ENCODE results near the gene MAP6.

DNA sequence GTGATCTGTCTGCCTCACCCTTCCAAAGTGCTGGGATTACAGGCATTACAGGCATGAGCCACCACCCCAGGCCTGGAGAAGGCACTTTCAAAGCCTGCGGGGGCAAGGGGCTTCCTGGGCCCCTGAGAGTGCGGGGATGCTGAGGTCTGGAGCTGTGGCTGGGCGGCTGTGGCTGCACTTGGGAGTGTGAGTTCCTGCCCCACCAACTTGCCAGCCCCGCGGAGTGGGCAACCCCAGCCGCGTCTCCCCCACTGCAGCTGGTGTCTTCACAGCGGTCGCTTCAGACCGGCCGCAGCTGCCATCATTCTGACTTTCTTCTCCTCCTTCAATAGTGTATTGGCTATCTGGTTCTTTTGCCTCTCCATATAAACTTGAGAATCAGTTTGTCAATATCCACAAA is 10.7 kb upstream of the MAP6 start:
- no peak for TF ChIP-seq POLR2A (IDR thresholded peaks at IDR 0.05)
- TF ChIP-seq, protein P1, sequence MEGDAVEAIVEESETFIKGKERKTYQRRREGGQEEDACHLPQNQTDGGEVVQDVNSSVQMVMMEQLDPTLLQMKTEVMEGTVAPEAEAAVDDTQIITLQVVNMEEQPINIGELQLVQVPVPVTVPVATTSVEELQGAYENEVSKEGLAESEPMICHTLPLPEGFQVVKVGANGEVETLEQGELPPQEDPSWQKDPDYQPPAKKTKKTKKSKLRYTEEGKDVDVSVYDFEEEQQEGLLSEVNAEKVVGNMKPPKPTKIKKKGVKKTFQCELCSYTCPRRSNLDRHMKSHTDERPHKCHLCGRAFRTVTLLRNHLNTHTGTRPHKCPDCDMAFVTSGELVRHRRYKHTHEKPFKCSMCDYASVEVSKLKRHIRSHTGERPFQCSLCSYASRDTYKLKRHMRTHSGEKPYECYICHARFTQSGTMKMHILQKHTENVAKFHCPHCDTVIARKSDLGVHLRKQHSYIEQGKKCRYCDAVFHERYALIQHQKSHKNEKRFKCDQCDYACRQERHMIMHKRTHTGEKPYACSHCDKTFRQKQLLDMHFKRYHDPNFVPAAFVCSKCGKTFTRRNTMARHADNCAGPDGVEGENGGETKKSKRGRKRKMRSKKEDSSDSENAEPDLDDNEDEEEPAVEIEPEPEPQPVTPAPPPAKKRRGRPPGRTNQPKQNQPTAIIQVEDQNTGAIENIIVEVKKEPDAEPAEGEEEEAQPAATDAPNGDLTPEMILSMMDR (IDR thresholded peaks at IDR 0.05): no peak

Data from right lobe of liver (tissue), 4 donors.